Endothelial cell of umbilical vein (primary cell): ENCODE data around the gene CSNK1G1.

Source experiments
- CTCF ChIP-seq, 2 donors: IDR thresholded peaks; 1 replicate in 1 of 2; 2 replicates in 1 of 2; pipeline ENCODE4 v1.5.1; 2011; ENCODE audit warnings: low read length in 2 of 2, mild to moderate bottlenecking in 2 of 2, moderate library complexity in 2 of 2, control low read depth in 1 of 2, inconsistent platforms in 1 of 2, low read depth in 1 of 2; ENCODE audit not compliant: insufficient read depth in 1 of 2; ENCODE audit errors: extremely low read depth in 1 of 2
- EZH2 ChIP-seq: IDR thresholded peaks from 2 replicates; pipeline ENCODE4 v1.6.1; 2012; ENCODE audit warnings: borderline replicate concordance, low read depth, mild to moderate bottlenecking, moderate library complexity, low read length, inconsistent platforms; ENCODE audit not compliant: severe bottlenecking
- FOS ChIP-seq: IDR thresholded peaks from 2 replicates; pipeline ENCODE4 v1.6.1; 2011; ENCODE audit warnings: mild to moderate bottlenecking, low read length, moderate library complexity, borderline replicate concordance; ENCODE audit not compliant: insufficient read depth
- GATA2 ChIP-seq: IDR thresholded peaks from 2 replicates; pipeline ENCODE4 v1.7.0; 2011; ENCODE audit warnings: low read depth, mild to moderate bottlenecking, moderate library complexity, mixed read lengths, low read length; ENCODE audit not compliant: insufficient read length, insufficient read depth
- JUN ChIP-seq: IDR thresholded peaks from 2 replicates; pipeline ENCODE4 v1.6.1; 2011; ENCODE audit warnings: borderline replicate concordance, low read depth; ENCODE audit not compliant: insufficient read length, insufficient read depth
- MAX ChIP-seq: IDR thresholded peaks from 2 replicates; pipeline ENCODE4 v1.6.1; 2011; ENCODE audit not compliant: insufficient read depth, insufficient read length
- MYC ChIP-seq: IDR thresholded peaks from one replicate; pipeline ENCODE4 v1.6.1; 2011; ENCODE audit warnings: mild to moderate bottlenecking, low read depth, low read length
- POLR2A ChIP-seq: IDR thresholded peaks from 2 replicates; pipeline ENCODE4 v1.6.1; 2012; ENCODE audit warnings: low read depth, mild to moderate bottlenecking, control low read depth, low read length
- POLR2AphosphoS5 ChIP-seq: IDR thresholded peaks from 2 replicates; pipeline ENCODE4 v1.6.1; 2012; ENCODE audit warnings: low read depth, mild to moderate bottlenecking, control low read depth, low read length, moderate library complexity; ENCODE audit not compliant: insufficient read depth

GRCh38 chr15:64146885-64147681 is 208.9 kb downstream of the CSNK1G1 start:
- TF ChIP-seq CTCF (IDR thresholded peaks at IDR 0.05; ENCODE audit: extremely low read depth in 1 of 2, insufficient read depth in 1 of 2, low read depth in 1 of 2, low read length in 2 of 2): no peak
- TF ChIP-seq EZH2: no peak
- no peak for TF ChIP-seq POLR2A
- no peak for TF ChIP-seq GATA2
- TF ChIP-seq POLR2AphosphoS5: no peak
- no peak for TF ChIP-seq JUN
- TF ChIP-seq MAX: no peak
- TF ChIP-seq FOS: no peak
- no peak for TF ChIP-seq MYC
